Stimulated activated CD8-positive, alpha-beta memory T cell treated with anti-CD3 and anti-CD28 coated beads, Interleukin-15, amount 100 ng/mL, for 1 hour (primary cell): ENCODE data around the gene RGSL1.
"Not testable (repeated sequence)": the region's sequence is repeated elsewhere in the genome, so short reads cannot be mapped to it uniquely, and the experiment has no call there.

ENCODE experiments used
- DNase-seq: peaks from one replicate; pipeline ENCODE4 v3.0.0-alpha.2; 2020; ENCODE audit warnings: low read depth

RGSL1 gene

DNA sequence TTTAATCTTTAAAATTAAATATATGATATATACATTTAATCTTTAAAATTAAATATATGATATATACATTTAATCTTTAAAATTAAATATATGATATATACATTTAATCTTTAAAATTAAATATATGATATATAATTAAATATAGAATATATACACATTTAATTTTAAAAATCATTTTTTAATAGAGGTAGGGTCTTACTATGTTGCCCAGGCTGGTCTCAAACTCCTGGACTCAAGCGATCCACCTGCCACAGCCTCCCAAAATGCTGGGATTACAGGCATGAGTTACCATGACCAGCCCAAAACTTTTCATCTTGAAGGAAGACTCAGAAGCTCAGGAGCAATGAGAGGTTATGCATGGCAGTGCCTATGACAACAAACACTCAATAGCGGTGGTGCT, 2.8 kb upstream of the RGSL1 start:
- DNase-seq, result not testable (repeated sequence)

DNA sequence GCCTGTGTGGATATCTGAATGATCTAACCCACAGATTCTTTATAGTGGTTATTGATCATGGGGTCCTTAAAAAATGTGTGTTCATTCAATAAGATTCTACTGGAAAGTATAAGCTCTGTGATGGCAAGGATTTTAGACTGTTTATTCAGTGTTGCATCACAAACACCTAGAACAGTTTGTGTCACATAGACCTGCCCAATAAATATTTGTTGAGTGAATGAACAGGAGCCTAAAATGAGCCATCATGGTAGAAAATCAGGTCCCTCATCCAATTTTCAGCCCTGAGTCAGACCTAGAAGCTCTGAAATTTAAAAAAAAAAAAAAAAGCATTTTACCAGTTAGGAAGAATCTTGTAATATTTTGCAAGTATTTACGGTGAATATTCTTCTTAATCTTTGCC, 2.3 kb upstream of the RGSL1 start:
- DNase-seq, result no peak

DNA sequence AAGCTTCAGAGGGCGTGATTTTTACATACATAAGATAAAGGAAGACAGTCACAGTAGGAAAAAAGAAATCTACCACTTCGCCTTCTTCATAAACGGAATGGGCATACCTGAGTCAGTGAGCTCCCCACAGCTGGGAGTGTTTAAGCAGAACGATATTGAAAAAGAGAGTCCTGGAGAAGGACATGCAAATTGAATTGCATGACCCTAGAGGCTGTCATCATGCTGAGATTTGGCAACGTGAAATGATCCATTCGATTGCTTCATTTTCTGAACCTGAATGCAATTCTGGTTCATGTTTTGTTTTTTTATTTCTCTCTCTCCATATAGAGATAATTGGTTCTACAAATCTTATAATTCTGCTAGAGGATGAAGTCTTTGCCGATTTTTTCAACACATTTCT, 3.7 kb downstream of the RGSL1 start:
- no peak for DNase-seq

DNA sequence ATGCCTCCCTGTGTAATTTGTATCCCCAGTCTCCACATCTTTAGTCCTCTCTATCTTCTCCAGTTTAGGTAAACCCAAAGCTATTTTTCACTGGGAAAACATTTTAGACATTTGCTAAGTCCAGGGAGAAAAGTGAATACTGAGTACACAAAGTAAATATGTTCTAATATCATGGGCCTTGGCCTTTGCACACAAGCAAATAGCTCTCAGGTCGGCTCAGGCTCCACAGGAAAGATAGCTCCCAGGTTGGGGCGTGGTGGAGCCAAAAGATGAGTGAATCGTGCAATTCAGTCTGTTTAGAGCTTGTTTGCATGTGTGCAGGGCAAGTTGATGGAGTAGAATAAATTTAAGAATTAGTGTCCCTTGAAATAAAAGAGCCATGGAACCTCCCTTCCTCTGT, 7.9 kb downstream of the RGSL1 start:
- no peak for DNase-seq

GRCh38 chr1:182459949-182460348, 10.0 kb downstream of the RGSL1 start:
- no peak for DNase-seq

GRCh38 chr1:182460550-182460951, 10.6 kb downstream of the RGSL1 start:
- DNase-seq, result no peak

DNA sequence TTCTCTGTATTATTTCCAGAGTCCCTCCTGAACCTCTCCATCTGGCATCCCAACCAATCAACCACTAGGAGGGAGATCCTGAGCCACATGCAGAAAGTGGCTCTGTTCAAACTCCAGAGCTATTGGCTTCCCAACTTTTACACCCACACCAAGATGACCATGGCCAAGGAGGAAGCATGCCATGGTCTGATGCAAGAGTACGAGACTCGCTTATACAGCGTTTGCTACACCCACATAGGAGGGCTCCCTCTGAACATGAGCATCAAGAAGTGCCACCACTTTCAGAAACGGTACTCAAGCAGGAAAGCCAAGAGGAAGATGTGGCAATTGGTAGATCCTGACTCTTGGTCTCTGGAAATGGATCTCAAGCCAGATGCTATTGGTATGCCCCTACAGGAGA, 23.6 kb downstream of the RGSL1 start:
- DNase-seq, result no peak

GRCh38 chr1:182476625-182477024, 26.7 kb downstream of the RGSL1 start:
- no peak for DNase-seq

GRCh38 chr1:182478238-182478637, 28.3 kb downstream of the RGSL1 start:
- DNase-seq, result no peak

- no peak for DNase-seq
Observed at GRCh38 chr1:182484067-182484466, 34.1 kb downstream of the RGSL1 start.

GRCh38 chr1:182484531-182485257, 34.7 kb downstream of the RGSL1 start:
- DNase-seq, result no peak

DNA sequence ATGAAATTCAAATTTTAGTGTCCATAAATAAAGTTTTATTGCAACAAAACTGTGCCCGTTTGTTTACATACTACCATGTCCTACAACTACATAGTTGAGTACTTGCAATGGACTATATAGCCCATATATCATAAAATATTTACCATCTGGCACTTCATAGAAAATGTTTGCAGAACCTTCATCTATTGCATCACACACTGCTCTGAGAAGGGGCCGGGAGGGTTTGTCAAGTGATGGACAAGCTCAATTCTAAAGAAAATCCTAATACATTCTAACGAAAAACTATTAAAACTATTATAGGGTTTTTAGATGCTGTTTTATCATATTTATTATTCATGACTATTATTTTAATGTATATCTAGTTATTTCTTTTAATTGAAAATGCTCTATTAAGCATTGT, 35.9 kb downstream of the RGSL1 start:
- no peak for DNase-seq

- no peak for DNase-seq
Observed at GRCh38 chr1:182488803-182489202, 38.9 kb downstream of the RGSL1 start.

GRCh38 chr1:182493063-182493462, 43.1 kb downstream of the RGSL1 start:
- DNase-seq, result no peak

GRCh38 chr1:182495002-182495401, 45.1 kb downstream of the RGSL1 start:
- DNase-seq, result no peak

DNA sequence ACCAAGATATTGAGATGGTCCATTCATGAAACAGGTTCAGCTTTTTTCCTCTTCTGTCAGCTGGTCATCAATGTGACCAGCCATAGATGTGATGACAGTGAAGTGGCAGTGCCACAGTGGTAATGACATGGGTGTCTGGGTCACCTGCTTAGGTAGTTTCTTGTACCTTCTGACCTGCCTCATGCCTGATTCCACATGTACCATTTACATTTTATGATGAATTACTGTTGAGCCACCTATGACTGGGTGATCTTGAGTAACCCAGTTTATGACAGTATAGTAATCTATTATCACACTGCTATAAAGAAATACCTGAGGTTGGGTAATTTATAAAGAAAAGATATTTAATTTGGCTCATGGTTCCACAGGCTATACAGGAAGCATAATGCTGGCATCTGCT, 45.7 kb downstream of the RGSL1 start:
- no peak for DNase-seq

DNA sequence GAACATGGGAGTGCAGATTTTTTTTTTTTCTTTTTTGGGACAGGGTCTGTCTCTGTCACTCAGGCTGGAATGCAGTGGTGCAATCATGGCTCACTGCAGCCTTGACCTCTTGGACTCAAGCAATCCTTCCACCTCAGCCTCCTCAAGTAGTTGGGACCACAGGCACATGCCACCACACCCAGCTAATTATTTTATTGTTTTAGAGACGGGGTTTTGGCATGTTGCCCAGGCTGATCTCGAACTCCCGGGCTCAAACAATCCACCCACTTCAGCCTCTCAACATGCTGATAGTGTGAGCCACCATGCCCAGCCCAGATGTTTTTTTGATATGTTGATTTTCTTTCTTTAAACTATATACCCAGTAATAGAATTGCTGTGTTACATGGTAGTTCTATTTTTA, 57.7 kb downstream of the RGSL1 start:
- no peak for DNase-seq

DNA sequence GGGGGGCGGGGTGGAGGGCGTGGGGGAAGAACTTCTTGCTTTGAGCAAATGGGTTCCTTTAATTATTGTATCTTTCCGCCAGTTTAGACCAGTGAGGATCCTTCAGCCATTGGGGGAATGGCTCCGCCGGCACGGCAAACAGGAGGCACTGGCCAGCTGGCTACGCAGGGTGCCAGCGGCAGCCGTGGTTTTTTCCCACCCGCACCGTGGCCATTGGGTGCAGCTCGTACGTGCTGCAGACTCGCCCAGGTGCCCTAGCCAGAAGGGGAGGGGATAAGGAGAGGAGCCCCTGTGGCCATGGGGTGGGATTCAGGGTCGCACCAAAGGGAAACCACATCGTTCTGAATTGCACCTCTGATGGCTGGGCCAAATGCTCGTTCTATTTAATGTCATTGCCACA, 65.6 kb downstream of the RGSL1 start:
- no peak for DNase-seq

GRCh38 chr1:182520736-182521135, 70.8 kb downstream of the RGSL1 start:
- DNase-seq, result no peak

DNA sequence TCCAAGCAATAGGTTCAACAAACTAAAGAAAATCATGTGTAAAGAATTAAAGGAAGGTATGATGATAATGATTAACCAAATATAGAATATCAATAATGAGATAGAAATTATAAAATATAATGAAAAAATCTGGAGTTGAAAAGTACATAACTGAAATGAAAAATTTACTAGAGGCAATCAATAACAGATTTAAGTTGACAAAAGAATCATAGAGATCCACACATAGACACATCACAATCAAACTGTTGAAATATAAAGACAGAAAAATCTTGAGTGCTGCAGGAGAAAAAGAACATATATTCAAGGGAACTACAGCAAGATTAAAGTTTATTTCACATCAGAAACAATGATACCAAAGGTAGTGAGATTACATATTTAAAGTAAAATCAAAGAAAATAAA, 75.4 kb downstream of the RGSL1 start:
- no peak for DNase-seq

- DNase-seq, result no peak
Observed at GRCh38 chr1:182527680-182528079, 77.7 kb downstream of the RGSL1 start.

DNA sequence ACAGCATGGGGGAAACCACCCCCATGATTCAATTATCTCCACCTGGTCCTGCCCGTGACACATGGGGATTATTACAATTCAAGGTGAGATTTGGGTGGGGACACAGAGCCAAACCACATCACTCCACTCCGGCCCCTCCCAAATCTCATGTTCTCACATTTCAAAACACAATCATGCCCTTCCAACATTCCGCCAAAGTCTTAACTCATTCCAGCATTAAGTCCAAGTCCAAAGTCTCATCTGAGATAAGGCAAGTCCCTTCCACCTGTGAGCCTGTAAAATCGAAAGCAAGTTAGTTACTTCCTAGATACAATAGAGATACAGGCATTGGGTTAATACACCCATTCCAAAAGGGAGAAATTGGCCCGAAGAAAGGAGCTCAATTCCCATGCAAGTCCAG, 78.3 kb downstream of the RGSL1 start:
- DNase-seq, result not testable (repeated sequence)

DNA sequence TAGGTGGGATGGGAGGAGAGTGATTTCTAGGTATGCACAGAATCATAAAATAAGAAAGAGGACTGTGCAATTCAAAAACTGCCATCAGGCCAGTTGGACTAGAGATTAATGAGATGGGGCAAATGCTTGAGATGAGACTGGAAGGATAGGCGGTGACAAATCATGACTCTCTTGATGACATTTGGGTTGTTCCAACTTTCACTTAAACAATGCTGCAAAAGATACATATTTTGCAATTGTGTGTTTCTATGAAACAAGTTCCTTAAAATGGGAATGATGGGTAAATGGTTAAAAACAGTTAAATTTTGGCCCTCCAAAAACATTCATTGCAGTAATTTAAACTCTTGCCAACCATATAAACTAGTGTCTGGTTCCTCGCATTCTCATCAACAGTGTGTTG, 84.0 kb downstream of the RGSL1 start:
- DNase-seq, result no peak

GRCh38 chr1:182549346-182549745, 99.4 kb downstream of the RGSL1 start:
- DNase-seq, result no peak

DNA sequence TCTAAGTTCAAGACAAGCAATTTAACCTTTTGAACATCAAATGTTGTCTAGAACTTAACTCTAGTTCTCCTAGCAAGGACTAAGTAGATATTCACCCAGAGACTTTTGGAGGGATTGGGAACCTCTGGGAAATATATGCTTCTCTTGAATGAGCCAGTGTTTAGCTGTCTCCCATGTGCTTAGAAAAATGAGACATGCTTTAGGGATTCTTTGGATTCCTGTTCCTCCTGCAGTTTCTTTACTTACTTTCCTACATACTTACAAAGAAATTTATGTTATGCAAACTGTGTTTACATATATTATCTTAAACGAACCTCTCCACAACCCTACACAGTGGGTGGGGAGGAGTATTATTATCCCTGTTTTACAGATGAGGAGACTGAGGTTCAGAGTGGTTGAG, 99.9 kb downstream of the RGSL1 start:
- no peak for DNase-seq
